IMR-90 (cell line): ENCODE results near the gene AKAP3. TPM values are rescaled to one million over a fixed set of nuclear protein-coding genes. Genes with fewer than 3 reads are reported as not detected.

Source experiments
- ATAC-seq: fragments of 200-7000 bp; cut with Tn5 transposase; 2 replicates; pipeline ENCODE4 v1.9.1; 2020; ENCODE audit warnings: low read depth, mild to moderate bottlenecking, moderate library complexity
- BruUV-seq: library from RNA; stranded (reverse); fragments of 400-500 nt; replicated peaks from 2 replicates; lab custom pipeline; 2021; lab: Mats Ljungman, UMichigan
- CTCF ChIA-PET: fragments of 300-600 bp; formaldehyde crosslinking; extraction: SDS; loops from one replicate; lab custom pipeline; 2021; ENCODE audit warnings: antibody characterized with exemption; lab: Yijun Ruan, JAX
- POLR2A ChIA-PET: fragments of 300-600 bp; sonication (Branson Sonifier 250); formaldehyde crosslinking; loops from one replicate; lab custom pipeline; 2022; ENCODE audit warnings: antibody characterized with exemption; ENCODE audit not compliant: unreplicated experiment; lab: Charles Lee
- DNase-seq: peaks from one replicate; pipeline ENCODE4 v3.0.0; 2013
- H2AFZ ChIP-seq: replicated peaks from 2 replicates; pipeline ENCODE3; 2013; ENCODE audit warnings: low read length, mild to moderate bottlenecking; ENCODE audit not compliant: poor library complexity
- H2AK5ac ChIP-seq: 2 replicates; pipeline ENCODE4 v1.6.1; 2013; ENCODE audit warnings: low read depth, low read length, inconsistent platforms
- H2AK9ac ChIP-seq: replicated peaks from 2 replicates; pipeline ENCODE3; 2013; ENCODE audit warnings: mild to moderate bottlenecking, low read depth, low read length, moderate library complexity; ENCODE audit not compliant: poor library complexity
- H2BK120ac ChIP-seq: 2 replicates; pipeline ENCODE4 v1.6.1; 2013; ENCODE audit warnings: low read depth, low read length, inconsistent platforms
- H2BK15ac ChIP-seq: 3 replicates; pipeline ENCODE4 v1.6.1; 2013; ENCODE audit warnings: low read depth, low read length, inconsistent platforms
- H2BK20ac ChIP-seq: 2 replicates; pipeline ENCODE4 v1.6.1; 2013; ENCODE audit warnings: low read depth, mild to moderate bottlenecking, inconsistent platforms, low read length, moderate library complexity
- H2BK5ac ChIP-seq: 2 replicates; pipeline ENCODE4 v1.6.1; 2013; ENCODE audit warnings: mild to moderate bottlenecking, low read depth, low read length, inconsistent platforms; ENCODE audit not compliant: poor library complexity, severe bottlenecking
- H3K14ac ChIP-seq: replicated peaks from 2 replicates; pipeline ENCODE4 v1.6.1; 2013; ENCODE audit warnings: low read depth, low read length, inconsistent platforms
- H3K18ac ChIP-seq: 2 replicates; pipeline ENCODE4 v1.6.1; 2013; ENCODE audit warnings: low read depth, low read length, control low read depth
- H3K23ac ChIP-seq: 2 replicates; pipeline ENCODE4 v1.6.1; 2013; ENCODE audit warnings: low read depth, low read length, inconsistent platforms
- H3K27ac ChIP-seq: 2 replicates; pipeline ENCODE4 v1.5.1; 2013; ENCODE audit warnings: mild to moderate bottlenecking, control low read depth, low read length; ENCODE audit not compliant: insufficient read depth
- H3K27me3 ChIP-seq: 2 replicates; pipeline ENCODE4 v1.6.1; 2013; ENCODE audit warnings: low read length; ENCODE audit not compliant: control insufficient read depth, insufficient read depth
- H3K36me3 ChIP-seq: 2 replicates; pipeline ENCODE4 v1.6.1; 2013; ENCODE audit warnings: low read length, mixed read lengths; ENCODE audit not compliant: control insufficient read depth, insufficient read depth
- H3K4ac ChIP-seq: 2 replicates; pipeline ENCODE4 v1.6.1; 2013; ENCODE audit warnings: low read depth, low read length, inconsistent platforms
- H3K4me1 ChIP-seq: 2 replicates; pipeline ENCODE4 v1.6.1; 2013; ENCODE audit warnings: low read length, mixed read lengths; ENCODE audit not compliant: control insufficient read depth, insufficient read depth
- H3K4me2 ChIP-seq: 2 replicates; pipeline ENCODE4 v1.6.1; 2013; ENCODE audit warnings: low read depth, mild to moderate bottlenecking, control low read depth, low read length, moderate library complexity
- H3K4me3 ChIP-seq: 2 replicates; pipeline ENCODE4 v1.5.1; 2013; ENCODE audit warnings: low read depth, mild to moderate bottlenecking, control low read depth, low read length, moderate library complexity; ENCODE audit not compliant: insufficient read depth
- H3K56ac ChIP-seq: 2 replicates; pipeline ENCODE4 v1.6.1; 2013; ENCODE audit warnings: low read length, inconsistent platforms; ENCODE audit not compliant: insufficient read depth; ENCODE audit errors: extremely low read depth
- H3K79me1 ChIP-seq, 2 experiments: 2 replicates each; pipeline ENCODE4 v1.6.1; 2013; ENCODE audit warnings: low read length in 2 of 2, inconsistent platforms in 1 of 2, low read depth in 1 of 2
- H3K9ac ChIP-seq: 2 replicates; pipeline ENCODE4 v1.6.1; 2013; ENCODE audit warnings: low read depth, low read length, control low read depth
- H3K9me1 ChIP-seq: 2 replicates; pipeline ENCODE4 v1.6.1; 2013; ENCODE audit warnings: low read length, inconsistent platforms; ENCODE audit not compliant: insufficient read depth
- H3K9me3 ChIP-seq: 2 replicates; pipeline ENCODE4 v1.6.1; 2013; ENCODE audit warnings: low read length; ENCODE audit not compliant: control insufficient read depth, insufficient read depth
- H4K20me1 ChIP-seq: 2 replicates; pipeline ENCODE4 v1.6.1; 2013; ENCODE audit warnings: low read length, inconsistent platforms; ENCODE audit not compliant: insufficient read depth
- H4K5ac ChIP-seq: 2 replicates; pipeline ENCODE4 v1.6.1; 2013; ENCODE audit warnings: mild to moderate bottlenecking, low read depth, low read length, control low read depth
- H4K8ac ChIP-seq, 2 experiments: 2 replicates each; pipeline ENCODE4 v1.6.1; 2013; ENCODE audit warnings: low read depth in 2 of 2, low read length in 2 of 2, control low read depth in 1 of 2, inconsistent platforms in 1 of 2
- H4K91ac ChIP-seq: 2 replicates; pipeline ENCODE4 v1.6.1; 2013; ENCODE audit warnings: low read depth, low read length, inconsistent platforms; ENCODE audit not compliant: insufficient read depth
- CEBPB ChIP-seq: IDR thresholded peaks from 2 replicates; pipeline ENCODE4 v1.6.1; 2012; ENCODE audit warnings: low read depth, low read length, improper control_type of control experiment
- CHD1 ChIP-seq: IDR thresholded peaks from 2 replicates; pipeline ENCODE4 v1.6.1; 2012; ENCODE audit warnings: low read depth, low read length, improper control_type of control experiment
- FOS ChIP-seq: fragments of 150-350 bp; IDR thresholded peaks from 2 replicates; pipeline ENCODE4 v1.6.1; 2016; ENCODE audit warnings: low read depth, low read length
- MAFK ChIP-seq: IDR thresholded peaks from 2 replicates; pipeline ENCODE4 v1.6.1; 2012; ENCODE audit warnings: low read depth, low read length, improper control_type of control experiment
- MAZ ChIP-seq: IDR thresholded peaks from 2 replicates; pipeline ENCODE4 v1.6.1; 2012; ENCODE audit warnings: low read depth, mild to moderate bottlenecking, low read length, improper control_type of control experiment, moderate library complexity, borderline replicate concordance
- MXI1 ChIP-seq: IDR thresholded peaks from 2 replicates; pipeline ENCODE4 v1.6.1; 2012; ENCODE audit warnings: low read depth, mild to moderate bottlenecking, low read length, moderate library complexity, borderline replicate concordance
- NFE2L2 ChIP-seq: fragments of 150-350 bp; IDR thresholded peaks from 2 replicates; pipeline ENCODE4 v1.6.1; 2016; ENCODE audit warnings: low read depth, mild to moderate bottlenecking, low read length
- RAD21 ChIP-seq: IDR thresholded peaks from 2 replicates; pipeline ENCODE4 v1.6.1; 2012; ENCODE audit warnings: low read length, improper control_type of control experiment
- SMC3 ChIP-seq: fragments of 150-350 bp; IDR thresholded peaks from 2 replicates; pipeline ENCODE4 v1.6.1; 2016; ENCODE audit warnings: low read depth, mild to moderate bottlenecking, antibody characterized with exemption, low read length, moderate library complexity
- WGBS, 2 experiments: methylation state at CpG; one replicate each; pipeline versions ENCODE4 v1.1.5 to v1.1.7; 2013; ENCODE audit warnings: missing lambda C conversion rate in 2 of 2; ENCODE audit not compliant: insufficient read length in 1 of 2; ENCODE audit errors: extremely low coverage in 2 of 2; 5-methylcytosine and 5-hydroxymethylcytosine counted together
- dilution Hi-C: fragments of 300-500 bp; cut with HindIII; formaldehyde crosslinking; loops from one replicate; pipeline ENCODE4 v1.14.3; 2018; ENCODE audit warnings: low sequenced_read_pairs; ENCODE audit not compliant: unreplicated experiment
- in situ Hi-C: fragments of 300-500 bp; cut with MboI; formaldehyde crosslinking; loops from 3 replicates; pipeline ENCODE4 v1.14.3; 2019; ENCODE audit warnings: low sequenced_read_pairs, inconsistent platforms, mixed read lengths
- intact Hi-C: fragments of 100-400 bp; cut with micrococcal nuclease; formaldehyde crosslinking; loops from 2 replicates; pipeline ENCODE4 v1.10.0; 2022
- polyA plus RNA-seq, 3 experiments: library from polyadenylated mRNA; depleted of rRNA; stranded (reverse); fragments of >200 nt; gene quantifications; 2 replicates each; pipeline ENCODE4 v1.2.3, GENCODE V29; 2012; ENCODE audit warnings: low replicate concordance in 1 of 3
- total RNA-seq: library from RNA; depleted of rRNA; stranded (reverse); fragments of >200 nt; gene quantifications from 2 replicates; pipeline ENCODE4 v1.2.3, GENCODE V29; 2012
- TF ChIP-seq, protein P1 (sequence below): conservative IDR thresholded peaks from 2 replicates; pipeline ENCODE4 v1.5.1; 2012; ENCODE audit warnings: mild to moderate bottlenecking, low read depth, low read length, improper control_type of control experiment
- TF ChIP-seq, protein P2 (sequence below): fragments of 150-350 bp; IDR thresholded peaks from 2 replicates; pipeline ENCODE4 v1.6.1; 2016; ENCODE audit warnings: low read depth, mild to moderate bottlenecking, low read length, moderate library complexity, borderline replicate concordance
- TF ChIP-seq, protein P3 (sequence below): fragments of 150-350 bp; IDR thresholded peaks from 2 replicates; pipeline ENCODE4 v1.6.1; 2017; ENCODE audit warnings: mild to moderate bottlenecking, antibody characterized with exemption, low read length, low read depth

The AKAP3 gene
- total and polyA plus RNA-seq, 2 of the 4 experiments (the other 2 are of a cell fraction) = 0.54 to 0.55 TPM

DNA sequence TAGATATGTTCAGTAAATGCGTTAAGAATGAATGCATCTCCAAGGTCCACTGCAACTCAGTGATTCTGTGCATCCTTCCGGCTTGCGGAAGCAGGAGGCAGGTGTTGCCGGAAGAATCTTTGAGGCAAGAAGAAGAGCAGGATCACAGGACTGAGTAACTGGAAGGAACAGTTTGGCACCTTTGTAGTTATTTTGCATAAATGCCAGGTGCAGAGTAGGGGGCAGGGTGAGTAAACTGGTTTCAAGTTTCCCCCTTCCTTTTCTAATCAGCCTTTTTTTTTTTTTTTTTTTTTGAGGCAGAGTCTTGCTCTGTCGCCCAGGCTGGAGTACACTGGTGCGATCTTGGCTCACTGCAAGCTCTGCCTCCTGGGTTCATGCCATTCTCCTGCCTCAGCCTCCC lies 64.6 kb downstream of the AKAP3 start:
- Histone ChIP-seq H3K79me1 (no peaks in the 10 kb centered on the region), H3K27me3 (peaks cover 12% of the 10 kb centered on the region), H3K36me3 (no peaks in the 10 kb centered on the region), H3K4me3 (no peak overlapping the region), H4K20me1 (no peaks in the 10 kb centered on the region), H3K9ac (no peak overlapping the region), H4K5ac (no peak overlapping the region), H3K9me3 (no peaks in the 10 kb centered on the region), H3K4me2 (no peak overlapping the region), H3K56ac (no peak overlapping the region), H3K18ac (no peak overlapping the region), H3K4me1 (no peaks in the 10 kb centered on the region), H4K91ac (no peak overlapping the region), H3K27ac (no peak overlapping the region), H3K23ac (no peak overlapping the region), H3K14ac (no peak overlapping the region), H2BK15ac (no peak overlapping the region), H2BK5ac (no peak overlapping the region), H2BK120ac (no peak overlapping the region), H3K4ac (no peak overlapping the region), H2AFZ (no peak overlapping the region), H2AK9ac (no peak overlapping the region), H2AK5ac (no peak overlapping the region), H3K9me1 (no peaks in the 10 kb centered on the region), H4K8ac (no peak overlapping the region), H2BK20ac (no peak overlapping the region)
- dilution Hi-C loops (no loop called here), in situ Hi-C loops (no loop called here), intact Hi-C loops (no loop called here)
- no peak for TF ChIP-seq MAZ
- TF ChIP-seq MAFK = no peak
- no peak for TF ChIP-seq RAD21
- TF ChIP-seq, protein P1, sequence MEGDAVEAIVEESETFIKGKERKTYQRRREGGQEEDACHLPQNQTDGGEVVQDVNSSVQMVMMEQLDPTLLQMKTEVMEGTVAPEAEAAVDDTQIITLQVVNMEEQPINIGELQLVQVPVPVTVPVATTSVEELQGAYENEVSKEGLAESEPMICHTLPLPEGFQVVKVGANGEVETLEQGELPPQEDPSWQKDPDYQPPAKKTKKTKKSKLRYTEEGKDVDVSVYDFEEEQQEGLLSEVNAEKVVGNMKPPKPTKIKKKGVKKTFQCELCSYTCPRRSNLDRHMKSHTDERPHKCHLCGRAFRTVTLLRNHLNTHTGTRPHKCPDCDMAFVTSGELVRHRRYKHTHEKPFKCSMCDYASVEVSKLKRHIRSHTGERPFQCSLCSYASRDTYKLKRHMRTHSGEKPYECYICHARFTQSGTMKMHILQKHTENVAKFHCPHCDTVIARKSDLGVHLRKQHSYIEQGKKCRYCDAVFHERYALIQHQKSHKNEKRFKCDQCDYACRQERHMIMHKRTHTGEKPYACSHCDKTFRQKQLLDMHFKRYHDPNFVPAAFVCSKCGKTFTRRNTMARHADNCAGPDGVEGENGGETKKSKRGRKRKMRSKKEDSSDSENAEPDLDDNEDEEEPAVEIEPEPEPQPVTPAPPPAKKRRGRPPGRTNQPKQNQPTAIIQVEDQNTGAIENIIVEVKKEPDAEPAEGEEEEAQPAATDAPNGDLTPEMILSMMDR = no peak
- no peak for TF ChIP-seq MXI1
- TF ChIP-seq, protein P2, sequence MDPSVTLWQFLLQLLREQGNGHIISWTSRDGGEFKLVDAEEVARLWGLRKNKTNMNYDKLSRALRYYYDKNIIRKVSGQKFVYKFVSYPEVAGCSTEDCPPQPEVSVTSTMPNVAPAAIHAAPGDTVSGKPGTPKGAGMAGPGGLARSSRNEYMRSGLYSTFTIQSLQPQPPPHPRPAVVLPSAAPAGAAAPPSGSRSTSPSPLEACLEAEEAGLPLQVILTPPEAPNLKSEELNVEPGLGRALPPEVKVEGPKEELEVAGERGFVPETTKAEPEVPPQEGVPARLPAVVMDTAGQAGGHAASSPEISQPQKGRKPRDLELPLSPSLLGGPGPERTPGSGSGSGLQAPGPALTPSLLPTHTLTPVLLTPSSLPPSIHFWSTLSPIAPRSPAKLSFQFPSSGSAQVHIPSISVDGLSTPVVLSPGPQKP = no peak
- TF ChIP-seq, protein P3, sequence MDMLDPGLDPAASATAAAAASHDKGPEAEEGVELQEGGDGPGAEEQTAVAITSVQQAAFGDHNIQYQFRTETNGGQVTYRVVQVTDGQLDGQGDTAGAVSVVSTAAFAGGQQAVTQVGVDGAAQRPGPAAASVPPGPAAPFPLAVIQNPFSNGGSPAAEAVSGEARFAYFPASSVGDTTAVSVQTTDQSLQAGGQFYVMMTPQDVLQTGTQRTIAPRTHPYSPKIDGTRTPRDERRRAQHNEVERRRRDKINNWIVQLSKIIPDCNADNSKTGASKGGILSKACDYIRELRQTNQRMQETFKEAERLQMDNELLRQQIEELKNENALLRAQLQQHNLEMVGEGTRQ = no peak
- TF ChIP-seq NFE2L2 = no peak
- no peak for TF ChIP-seq FOS
- TF ChIP-seq CEBPB = no peak
- no peak for TF ChIP-seq SMC3
- TF ChIP-seq CHD1 = no peak
- no peak for DNase-seq
- ChIA-PET CTCF (no interaction called here), POLR2A (no interaction called here)
- 80% methylated on average over 1 of the region's 6 CpGs; no CpG with 5 or more reads in 1 of the 2 experiments for WGBS, 2 experiments
- no peak for ATAC-seq
- no TSS peak for BruUV-seq
